Thyroid gland (tissue), 4 donors: ENCODE data around the gene POU6F2.

Experiments used
- POLR2A ChIP-seq, 2 donors: fragments of 450-650 bp; IDR thresholded peaks; one replicate each; pipeline ENCODE4 v1.6.1; 2017; ENCODE audit warnings: antibody characterized with exemption in 2 of 2, mild to moderate bottlenecking in 2 of 2, moderate library complexity in 1 of 2
- TF ChIP-seq, protein P1 (sequence below), 6 experiments: fragments of 200-600 bp in 3 of 6; fragments of 450-650 bp in 3 of 6; sonication (generic) in 3 of 6; IDR thresholded peaks; one replicate each; pipeline ENCODE4 v1.5.1; 2016 to 2019; ENCODE audit warnings: antibody characterized with exemption in 6 of 6, mild to moderate bottlenecking in 2 of 6, inconsistent platforms in 1 of 6, moderate library complexity in 1 of 6

DNA sequence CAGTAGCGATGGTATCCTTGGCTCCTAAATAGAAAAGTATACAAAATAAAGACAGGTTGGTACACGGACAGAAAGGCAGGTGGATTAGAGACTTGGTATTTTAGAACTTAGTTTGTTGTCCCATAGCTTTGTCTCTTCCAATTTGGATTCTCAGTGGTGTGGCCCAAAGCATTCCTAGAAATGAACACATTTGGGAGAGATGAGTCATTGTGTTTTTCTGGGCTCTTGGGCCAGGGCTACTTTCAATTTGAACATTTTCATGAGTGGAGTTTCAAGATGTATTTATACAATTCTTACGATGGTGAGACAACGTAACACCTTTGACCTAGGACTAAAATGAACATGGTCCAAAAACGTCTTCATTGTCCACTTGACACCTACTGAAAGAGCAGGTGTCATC, 363.4 kb downstream of the POU6F2 start:
- TF ChIP-seq, protein P1, sequence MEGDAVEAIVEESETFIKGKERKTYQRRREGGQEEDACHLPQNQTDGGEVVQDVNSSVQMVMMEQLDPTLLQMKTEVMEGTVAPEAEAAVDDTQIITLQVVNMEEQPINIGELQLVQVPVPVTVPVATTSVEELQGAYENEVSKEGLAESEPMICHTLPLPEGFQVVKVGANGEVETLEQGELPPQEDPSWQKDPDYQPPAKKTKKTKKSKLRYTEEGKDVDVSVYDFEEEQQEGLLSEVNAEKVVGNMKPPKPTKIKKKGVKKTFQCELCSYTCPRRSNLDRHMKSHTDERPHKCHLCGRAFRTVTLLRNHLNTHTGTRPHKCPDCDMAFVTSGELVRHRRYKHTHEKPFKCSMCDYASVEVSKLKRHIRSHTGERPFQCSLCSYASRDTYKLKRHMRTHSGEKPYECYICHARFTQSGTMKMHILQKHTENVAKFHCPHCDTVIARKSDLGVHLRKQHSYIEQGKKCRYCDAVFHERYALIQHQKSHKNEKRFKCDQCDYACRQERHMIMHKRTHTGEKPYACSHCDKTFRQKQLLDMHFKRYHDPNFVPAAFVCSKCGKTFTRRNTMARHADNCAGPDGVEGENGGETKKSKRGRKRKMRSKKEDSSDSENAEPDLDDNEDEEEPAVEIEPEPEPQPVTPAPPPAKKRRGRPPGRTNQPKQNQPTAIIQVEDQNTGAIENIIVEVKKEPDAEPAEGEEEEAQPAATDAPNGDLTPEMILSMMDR (IDR thresholded peaks at IDR 0.05), result no peak
- TF ChIP-seq POLR2A (IDR thresholded peaks at IDR 0.05), result no peak
